OCI-LY7 (cell line): ENCODE measurements around the gene ERVK3-1. TPM values are rescaled to one million over a fixed set of nuclear protein-coding genes. Genes with fewer than 3 reads are reported as not detected.
"Not testable (repeated sequence)": the region's sequence is repeated elsewhere in the genome, so short reads cannot be mapped to it uniquely, and the experiment has no call there.

Experiments
- BruUV-seq: library from RNA; stranded (reverse); fragments of 400-500 nt; replicated peaks from 2 replicates; lab custom pipeline; 2021; lab: Mats Ljungman, UMichigan
- CTCF ChIA-PET: fragments of 300-600 bp; sonication (Branson Sonifier 250); formaldehyde crosslinking; loops from one replicate; lab custom pipeline; 2022; ENCODE audit warnings: antibody characterized with exemption; ENCODE audit not compliant: unreplicated experiment; lab: Charles Lee
- POLR2A ChIA-PET: fragments of 300-600 bp; sonication (Branson Sonifier 250); formaldehyde crosslinking; loops from one replicate; lab custom pipeline; 2022; ENCODE audit warnings: antibody characterized with exemption; lab: Charles Lee
- DNase-seq: peaks from one replicate; pipeline ENCODE4 v3.0.0-alpha.2; 2015; ENCODE audit warnings: low spot score
- H2AFZ ChIP-seq: fragments of 200-600 bp; sonication (generic), shearing (Covaris generic); 2 replicates; pipeline ENCODE4 v1.6.1; 2014; ENCODE audit warnings: mild to moderate bottlenecking, antibody characterized with exemption, low read length, moderate library complexity
- H3K27ac ChIP-seq: fragments of 200-600 bp; sonication (generic); 2 replicates; pipeline ENCODE4 v1.5.1; 2014; ENCODE audit warnings: mixed run types, low read depth, mild to moderate bottlenecking, moderate library complexity, low read length, inconsistent platforms; ENCODE audit not compliant: poor library complexity, severe bottlenecking
- H3K36me3 ChIP-seq: fragments of 200-600 bp; sonication (generic); 2 replicates; pipeline ENCODE4 v1.6.1; 2014; ENCODE audit warnings: mild to moderate bottlenecking, antibody characterized with exemption, low read length, moderate library complexity, mixed read lengths; ENCODE audit not compliant: insufficient read depth
- H3K4me1 ChIP-seq: fragments of 200-600 bp; sonication (generic); 2 replicates; pipeline ENCODE4 v1.5.1; 2014; ENCODE audit warnings: mild to moderate bottlenecking, low read length; ENCODE audit not compliant: insufficient read depth, poor library complexity, severe bottlenecking
- H3K4me2 ChIP-seq: fragments of 200-600 bp; sonication (generic); 2 replicates; pipeline ENCODE4 v1.6.1; 2014; ENCODE audit warnings: mild to moderate bottlenecking, low read length
- H3K4me3 ChIP-seq: fragments of 200-600 bp; sonication (generic); 2 replicates; pipeline ENCODE4 v1.5.1; 2014; ENCODE audit warnings: mild to moderate bottlenecking, low read depth, low read length; ENCODE audit not compliant: poor library complexity, severe bottlenecking
- H3K79me2 ChIP-seq: fragments of 200-600 bp; sonication (generic); 2 replicates; pipeline ENCODE4 v1.6.1; 2016; ENCODE audit warnings: low read depth, mild to moderate bottlenecking, low read length, moderate library complexity, mixed read lengths; ENCODE audit not compliant: insufficient read depth
- H3K9me2 ChIP-seq: fragments of 200-600 bp; sonication (generic); 2 replicates; pipeline ENCODE4 v1.6.1; 2016; ENCODE audit warnings: mild to moderate bottlenecking, low read length, mixed read lengths; ENCODE audit not compliant: insufficient read depth
- H3K9me3 ChIP-seq: fragments of 200-600 bp; sonication (generic); 2 replicates; pipeline ENCODE4 v1.6.1; 2014; ENCODE audit warnings: mild to moderate bottlenecking, mixed run types, low read length, mixed read lengths
- H4K20me1 ChIP-seq: fragments of 200-600 bp; sonication (generic); 2 replicates; pipeline ENCODE4 v1.6.1; 2014; ENCODE audit warnings: mild to moderate bottlenecking, antibody characterized with exemption, low read length, moderate library complexity, mixed read lengths; ENCODE audit not compliant: insufficient read depth
- EZH2phosphoT487 ChIP-seq: fragments of 200-600 bp; sonication (generic); IDR thresholded peaks from 2 replicates; pipeline ENCODE4 v1.6.1; 2018; ENCODE audit warnings: low read depth, borderline replicate concordance, mild to moderate bottlenecking, mixed run types, antibody characterized with exemption, low read length, moderate library complexity, mixed read lengths
- intact Hi-C: fragments of 100-400 bp; cut with micrococcal nuclease; formaldehyde crosslinking; loops from one replicate; pipeline ENCODE4 v1.10.0; 2022; ENCODE audit not compliant: unreplicated experiment
- total RNA-seq, 2 experiments: library from RNA; depleted of rRNA in 1 of 2; stranded (reverse); fragments of >200 nt in 1 of 2; shearing (Covaris generic) in 1 of 2; gene quantifications; 2 replicates each; pipeline ENCODE4 v1.2.3, GENCODE V29; 2014 to 2022
- TF ChIP-seq, protein P1 (sequence below): fragments of 200-600 bp; sonication (generic); conservative IDR thresholded peaks from 2 replicates; pipeline ENCODE4 v1.5.1; 2014; ENCODE audit warnings: mild to moderate bottlenecking, antibody characterized with exemption, low read length, moderate library complexity, mixed read lengths

ERVK3-1 gene
- total RNA-seq, 2 experiments from 2014 or later, result 48.1 to 61.7 TPM

- TF ChIP-seq, protein P1, sequence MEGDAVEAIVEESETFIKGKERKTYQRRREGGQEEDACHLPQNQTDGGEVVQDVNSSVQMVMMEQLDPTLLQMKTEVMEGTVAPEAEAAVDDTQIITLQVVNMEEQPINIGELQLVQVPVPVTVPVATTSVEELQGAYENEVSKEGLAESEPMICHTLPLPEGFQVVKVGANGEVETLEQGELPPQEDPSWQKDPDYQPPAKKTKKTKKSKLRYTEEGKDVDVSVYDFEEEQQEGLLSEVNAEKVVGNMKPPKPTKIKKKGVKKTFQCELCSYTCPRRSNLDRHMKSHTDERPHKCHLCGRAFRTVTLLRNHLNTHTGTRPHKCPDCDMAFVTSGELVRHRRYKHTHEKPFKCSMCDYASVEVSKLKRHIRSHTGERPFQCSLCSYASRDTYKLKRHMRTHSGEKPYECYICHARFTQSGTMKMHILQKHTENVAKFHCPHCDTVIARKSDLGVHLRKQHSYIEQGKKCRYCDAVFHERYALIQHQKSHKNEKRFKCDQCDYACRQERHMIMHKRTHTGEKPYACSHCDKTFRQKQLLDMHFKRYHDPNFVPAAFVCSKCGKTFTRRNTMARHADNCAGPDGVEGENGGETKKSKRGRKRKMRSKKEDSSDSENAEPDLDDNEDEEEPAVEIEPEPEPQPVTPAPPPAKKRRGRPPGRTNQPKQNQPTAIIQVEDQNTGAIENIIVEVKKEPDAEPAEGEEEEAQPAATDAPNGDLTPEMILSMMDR, result no peak
- Histone ChIP-seq H3K4me1 (peaks cover 18% of the 10 kb centered on the region), H3K27ac (no peak overlapping the region), H3K4me3 (no peak overlapping the region), H3K79me2 (peaks cover 11% of the 10 kb centered on the region), H2AFZ (no peak overlapping the region), H3K36me3 (0 out of 2 replicates have a peak, but pooled peaks cover 4% of the 10 kb centered on the region), H4K20me1 (peaks cover 4% of the 10 kb centered on the region; the same call in 1 of the 2 replicates), H3K9me2 (no peaks in the 10 kb centered on the region), H3K9me3 (no peaks in the 10 kb centered on the region), H3K4me2 (peak overlapping the region; percentile 27; the same call in 1 of the 2 replicates)
- POLR2A ChIA-PET, result no interaction called here
- no peak for DNase-seq
- BruUV-seq, result no TSS peak
- CTCF ChIA-PET, result interaction anchor here (0.6 kb wide), 1 partner anchor 134 kb away, joined by 6 read pairs; no protein-coding TSS in a partner anchor
- intact Hi-C loops, result loop anchor here (5.0 kb wide), 1 partner anchor 132 kb away; the partner anchor contains the start of gene ZNF446
Measured at GRCh38 chr19:58345558-58345957, 40.4 kb downstream of the ERVK3-1 start.

- peak; percentile 89 for DNase-seq
- peaks cover 4% of the 10 kb centered on the region; the same call in 1 of the 2 replicates for H4K20me1 ChIP-seq
- no peaks in the 10 kb centered on the region for H3K9me2 ChIP-seq
- H3K4me3 ChIP-seq, result peak overlapping the region; percentile 79
- TF ChIP-seq, protein P1, result no peak
- TF ChIP-seq EZH2phosphoT487, result no peak
- 0 out of 2 replicates have a peak, but pooled peaks cover 4% of the 10 kb centered on the region for H3K36me3 ChIP-seq
- intact Hi-C loops, result loop anchor here (2.0 to 5.0 kb wide), 3 partner anchors 20 to 130 kb away; partner anchors contain the start of genes ZNF446, ZNF8 and ZSCAN22
- H3K79me2 ChIP-seq, result peaks cover 11% of the 10 kb centered on the region
- peak overlapping the region; percentile 90 for H2AFZ ChIP-seq
- peak overlapping the region; percentile 100 for H3K4me2 ChIP-seq
- TSS peak; percentile 93 for BruUV-seq
- ChIA-PET POLR2A (interaction anchor here (0.9 to 2.6 kb wide), 2 partner anchors 16 to 33 kb away, joined by 4 to 21 read pairs; partner anchors contain the start of gene ZNF497), CTCF (no interaction called here)
- peaks cover 18% of the 10 kb centered on the region for H3K4me1 ChIP-seq
- peak overlapping the region; percentile 44 for H3K27ac ChIP-seq
- no peaks in the 10 kb centered on the region for H3K9me3 ChIP-seq
Measured at GRCh38 chr19:58346961-58347929, 42.1 kb downstream of the ERVK3-1 start.

DNA sequence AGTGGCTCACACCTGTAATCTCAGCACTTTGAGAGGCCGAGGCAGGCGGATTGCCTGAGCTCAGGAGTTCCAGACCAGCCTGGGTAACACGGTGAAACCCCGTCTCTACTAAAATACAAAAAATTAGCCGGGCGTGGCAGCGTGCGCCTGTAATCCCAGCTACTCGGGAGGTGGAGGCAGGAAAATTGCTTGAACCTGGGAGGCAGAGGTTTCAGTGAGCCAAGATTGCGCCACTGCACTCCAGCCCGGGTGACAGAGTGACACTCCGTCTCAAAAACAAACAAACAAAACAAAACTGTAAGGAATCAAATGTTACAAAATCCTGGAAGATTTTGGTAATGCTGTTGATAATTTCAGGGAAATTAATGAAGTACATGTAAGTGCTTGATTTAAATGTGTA is 42.9 kb downstream of the ERVK3-1 start:
- H4K20me1 ChIP-seq, H3K36me3 ChIP-seq, DNase-seq, H3K9me2 ChIP-seq, CTCF ChIA-PET, BruUV-seq, H3K9me3 ChIP-seq: not testable (repeated sequence)
- peak overlapping the region; percentile 44 for H3K27ac ChIP-seq
- H3K79me2 ChIP-seq, result peaks cover 11% of the 10 kb centered on the region
- H3K4me3 ChIP-seq, result peak overlapping the region; percentile 79
- POLR2A ChIA-PET, result interaction anchor here (0.9 to 2.6 kb wide), 3 partner anchors 13 to 32 kb away, joined by 3 to 21 read pairs (median 4); partner anchors contain the start of gene ZNF497
- H2AFZ ChIP-seq, result peak overlapping the region; percentile 68
- H3K4me2 ChIP-seq, result peak overlapping the region; percentile 100
- H3K4me1 ChIP-seq, result peaks cover 18% of the 10 kb centered on the region
- intact Hi-C loops, result loop anchor here (5.0 kb wide), 1 partner anchor 129 kb away; the partner anchor contains the start of gene ZNF446
